Hematopoietic multipotent progenitor cell (in vitro differentiated cells): Measurements from ENCODE around the gene TM9SF4. TPM values are rescaled to one million over a fixed set of nuclear protein-coding genes. Genes with fewer than 3 reads are reported as not detected.

Experiments used
- DNase-seq, 3 donors: peaks; one replicate each; pipeline ENCODE4 v3.0.0-alpha.2; 2011 to 2015; ENCODE audit warnings: low read depth in 2 of 3, low spot score in 2 of 3
- total RNA-seq: library from RNA; depleted of rRNA; stranded (reverse); fragments of >200 nt; gene quantifications from one replicate; pipeline ENCODE4 v1.2.3, GENCODE V29; 2012

Gene TM9SF4
- total RNA-seq, 1 donor = 32.0 TPM

GRCh38 chr20:32205843-32206759 is 96.6 kb downstream of the TM9SF4 start:
- no peak for DNase-seq

- DNase-seq = peak in 2 of 3 donors; percentile 51 to 57
Measured at GRCh38 chr20:32206760-32207625, 97.5 kb downstream of the TM9SF4 start.

- DNase-seq = peak; percentile 73 to 88 (median 85)
Measured at GRCh38 chr20:32207626-32208498, 98.3 kb downstream of the TM9SF4 start, which contains the start of the genes PLAGL2 and POFUT1. PLAGL2 (minus strand) TSS chr20:32207743; CDS start chr20:32202178, 5,565 bp downstream. POFUT1 (plus strand) TSS chr20:32207880; CDS start chr20:32207942, 62 bp downstream.

GRCh38 chr20:32208499-32209154 is 99.1 kb downstream of the TM9SF4 start:
- DNase-seq = no peak

- no peak for DNase-seq
Measured at GRCh38 chr20:32209850-32210605, 100.5 kb downstream of the TM9SF4 start.

GRCh38 chr20:32213870-32214269 is 104.4 kb downstream of the TM9SF4 start:
- DNase-seq = no peak

- no peak for DNase-seq
Measured at GRCh38 chr20:32215147-32215546, 105.6 kb downstream of the TM9SF4 start.

GRCh38 chr20:32215729-32216128 is 106.2 kb downstream of the TM9SF4 start:
- no peak for DNase-seq

- no peak for DNase-seq
Measured at GRCh38 chr20:32216179-32217142, 106.9 kb downstream of the TM9SF4 start.

Other genes with a start within 250 kb of the TM9SF4 start
- gene DUSP15, start 239.2 kb upstream of the TM9SF4 start, total RNA-seq = 8.6 TPM
- gene TTLL9, start 239.1 kb upstream of the TM9SF4 start, total RNA-seq = 0.54 TPM
- 7.5 TPM for gene PDRG1, start 157.7 kb upstream of the TM9SF4 start, total RNA-seq
- gene XKR7, start 141.6 kb upstream of the TM9SF4 start, total RNA-seq = under 0.01 TPM
- gene CCM2L, start 99.3 kb upstream of the TM9SF4 start, total RNA-seq = not detected
- 23.4 TPM for gene HCK, start 57.5 kb upstream of the TM9SF4 start, total RNA-seq
- 8.3 TPM for gene PLAGL2, start 98.0 kb downstream of the TM9SF4 start, total RNA-seq
- 14.3 TPM for gene POFUT1, start 98.2 kb downstream of the TM9SF4 start, total RNA-seq
- gene KIF3B, start 167.9 kb downstream of the TM9SF4 start, total RNA-seq = 5.4 TPM
- 51.4 TPM for gene ASXL1, start 248.6 kb downstream of the TM9SF4 start, total RNA-seq